ENCODE results near the gene DYNC2LI1. TPM values are rescaled to one million over a fixed set of nuclear protein-coding genes. Genes with fewer than 3 reads are reported as not detected.

Gene DYNC2LI1
- total and polyA plus RNA-seq, 2 donors (not counting 1 experiment from before 2014, with no cell fraction given): 3.8 to 11.4 TPM

- Histone ChIP-seq H3K9me3 (ENCODE audit: control extremely low read depth in 1 of 3, control insufficient read depth in 2 of 3, insufficient read depth in 1 of 3, low read length in 2 of 3) (no peaks in the 10 kb centered on the region), H2AFZ (ENCODE audit: insufficient read depth, low read depth, low read length, poor library complexity, severe bottlenecking) (no peak overlapping the region)
- no peak for ATAC-seq (ENCODE audit: low read depth)
These were observed 27.1 kb downstream of the DYNC2LI1 start for GRCh38 chr2:43800894-43801293.

DNA sequence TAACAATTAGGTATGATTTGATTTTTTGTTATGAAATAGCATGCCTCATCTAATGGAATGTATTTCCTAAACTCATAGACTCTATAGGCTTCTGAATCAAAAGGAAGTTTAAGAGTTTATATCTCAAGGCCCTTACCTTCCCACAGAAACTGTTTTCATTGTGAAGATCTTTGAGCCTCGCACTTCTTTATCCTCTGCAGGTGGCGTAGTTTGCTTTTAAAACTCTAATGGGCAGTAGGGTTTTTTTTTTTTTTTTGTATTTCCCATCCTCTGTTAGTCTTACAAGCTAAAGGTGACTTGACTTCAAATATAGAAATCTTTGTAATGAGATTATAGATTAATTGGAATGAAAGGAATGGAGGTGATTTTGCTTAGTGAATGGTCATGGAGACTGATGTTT lies 28.3 kb downstream of the DYNC2LI1 start:
- H3K9me3 ChIP-seq (ENCODE audit: control extremely low read depth in 1 of 3, control insufficient read depth in 2 of 3, insufficient read depth in 1 of 3, low read length in 2 of 3): no peaks in the 10 kb centered on the region
- no peaks in the 10 kb centered on the region for H4K20me1 ChIP-seq (ENCODE audit: control insufficient read depth, insufficient read depth, low read length, poor library complexity, severe bottlenecking)
- no peak for ATAC-seq (ENCODE audit: low read depth)
- Mint-ChIP-seq H3K9me3 (ENCODE audit: insufficient read depth) (no peaks in the 10 kb centered on the region), H3K27me3 (no peaks in the 10 kb centered on the region), H3K4me3 (no peak overlapping the region), H3K4me1 (no peaks in the 10 kb centered on the region), H3K27ac (no peak overlapping the region)
- no peaks in the 10 kb centered on the region for H3K4me1 ChIP-seq (ENCODE audit: control insufficient read depth in 2 of 2, insufficient read depth in 2 of 2, low read length in 2 of 2)
- TF ChIP-seq, protein P1, sequence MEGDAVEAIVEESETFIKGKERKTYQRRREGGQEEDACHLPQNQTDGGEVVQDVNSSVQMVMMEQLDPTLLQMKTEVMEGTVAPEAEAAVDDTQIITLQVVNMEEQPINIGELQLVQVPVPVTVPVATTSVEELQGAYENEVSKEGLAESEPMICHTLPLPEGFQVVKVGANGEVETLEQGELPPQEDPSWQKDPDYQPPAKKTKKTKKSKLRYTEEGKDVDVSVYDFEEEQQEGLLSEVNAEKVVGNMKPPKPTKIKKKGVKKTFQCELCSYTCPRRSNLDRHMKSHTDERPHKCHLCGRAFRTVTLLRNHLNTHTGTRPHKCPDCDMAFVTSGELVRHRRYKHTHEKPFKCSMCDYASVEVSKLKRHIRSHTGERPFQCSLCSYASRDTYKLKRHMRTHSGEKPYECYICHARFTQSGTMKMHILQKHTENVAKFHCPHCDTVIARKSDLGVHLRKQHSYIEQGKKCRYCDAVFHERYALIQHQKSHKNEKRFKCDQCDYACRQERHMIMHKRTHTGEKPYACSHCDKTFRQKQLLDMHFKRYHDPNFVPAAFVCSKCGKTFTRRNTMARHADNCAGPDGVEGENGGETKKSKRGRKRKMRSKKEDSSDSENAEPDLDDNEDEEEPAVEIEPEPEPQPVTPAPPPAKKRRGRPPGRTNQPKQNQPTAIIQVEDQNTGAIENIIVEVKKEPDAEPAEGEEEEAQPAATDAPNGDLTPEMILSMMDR (IDR thresholded peaks at IDR 0.05): no peak
- no peak for TF ChIP-seq EZH2 (IDR thresholded peaks at IDR 0.05; ENCODE audit: borderline replicate concordance, insufficient read depth, low read depth, low read length, poor library complexity, severe bottlenecking)
- no peak overlapping the region for H3K27ac ChIP-seq (ENCODE audit: low read length in 2 of 2)
- H3K4me2 ChIP-seq (replicated peaks; ENCODE audit: low read depth, low read length, poor library complexity, severe bottlenecking): no peak overlapping the region
- H3K27me3 ChIP-seq (replicated peaks in 1 of 4; ENCODE audit: control extremely low read depth in 1 of 4, control insufficient read depth in 3 of 4, insufficient read depth in 4 of 4, low read length in 3 of 4): no peaks in the 10 kb centered on the region
- no CpG with 5 or more reads among the region's 2 CpGs for WGBS (ENCODE audit: insufficient coverage)
- H2AFZ ChIP-seq (ENCODE audit: insufficient read depth, low read depth, low read length, poor library complexity, severe bottlenecking): no peak overlapping the region
- H3K36me3 ChIP-seq (replicated peaks in 1 of 2; ENCODE audit: control extremely low read depth in 1 of 2, control insufficient read depth in 1 of 2, extremely low read depth in 1 of 2, insufficient read depth in 2 of 2, low read length in 1 of 2): peaks cover 0 to 3% of the 10 kb centered on the region in 2 experiments
- intact Hi-C loops (cut with micrococcal nuclease): no loop called here
- CTCF ChIA-PET: no interaction called here
- DNase-seq: no peak
- no peak overlapping the region for H3K9ac ChIP-seq (ENCODE audit: low read length)
- H3K79me2 ChIP-seq (ENCODE audit: control insufficient read depth, insufficient read depth, low read length): no peaks in the 10 kb centered on the region
- POLR2A ChIA-PET: no interaction called here
- no peak overlapping the region for H3K4me3 ChIP-seq (ENCODE audit: control extremely low read depth in 1 of 5, extremely low read depth in 1 of 5, insufficient read depth in 1 of 5, low read depth in 2 of 5, low read length in 4 of 5)

More at GRCh38 chr2:43800894-43801293, 27.1 kb downstream of the DYNC2LI1 start:
- no peak overlapping the region for H3K4me2 ChIP-seq (replicated peaks; ENCODE audit: low read depth, low read length, poor library complexity, severe bottlenecking)
- no peaks in the 10 kb centered on the region for H3K27me3 Mint-ChIP-seq
- H3K4me1 Mint-ChIP-seq: no peaks in the 10 kb centered on the region
- no peak overlapping the region for H3K4me3 Mint-ChIP-seq
- H4K20me1 ChIP-seq (ENCODE audit: control insufficient read depth, insufficient read depth, low read length, poor library complexity, severe bottlenecking): no peaks in the 10 kb centered on the region
- no peaks in the 10 kb centered on the region for H3K9me3 Mint-ChIP-seq (ENCODE audit: insufficient read depth)
- DNase-seq: no peak
- no peak overlapping the region for H3K27ac ChIP-seq (ENCODE audit: low read length in 2 of 2)
- no peaks in the 10 kb centered on the region for H3K4me1 ChIP-seq (ENCODE audit: control insufficient read depth in 2 of 2, insufficient read depth in 2 of 2, low read length in 2 of 2)
- intact Hi-C loops (cut with micrococcal nuclease): no loop called here
- H3K4me3 ChIP-seq (ENCODE audit: control extremely low read depth in 1 of 5, extremely low read depth in 1 of 5, insufficient read depth in 1 of 5, low read depth in 2 of 5, low read length in 4 of 5): no peak overlapping the region
- H3K9ac ChIP-seq (ENCODE audit: low read length): no peak overlapping the region
- peaks cover 0 to 2% of the 10 kb centered on the region in 2 experiments for H3K36me3 ChIP-seq (replicated peaks in 1 of 2; ENCODE audit: control extremely low read depth in 1 of 2, control insufficient read depth in 1 of 2, extremely low read depth in 1 of 2, insufficient read depth in 2 of 2, low read length in 1 of 2)
- ChIA-PET POLR2A (no interaction called here), CTCF (no interaction called here)
- no peaks in the 10 kb centered on the region for H3K27me3 ChIP-seq (replicated peaks in 1 of 4; ENCODE audit: control extremely low read depth in 1 of 4, control insufficient read depth in 3 of 4, insufficient read depth in 4 of 4, low read length in 3 of 4)
- H3K79me2 ChIP-seq (ENCODE audit: control insufficient read depth, insufficient read depth, low read length): no peaks in the 10 kb centered on the region
- no peak for TF ChIP-seq EZH2 (IDR thresholded peaks at IDR 0.05; ENCODE audit: borderline replicate concordance, insufficient read depth, low read depth, low read length, poor library complexity, severe bottlenecking)
- TF ChIP-seq, protein P1 (IDR thresholded peaks at IDR 0.05): no peak
- H3K27ac Mint-ChIP-seq: no peak overlapping the region

Data from B cell (primary cell).